LNCAP (cell line): ENCODE results near the gene CLCA2.

Experiments
- TF ChIP-seq, protein P1 (sequence below): fragments of 450-650 bp; IDR thresholded peaks from 2 replicates; pipeline ENCODE4 v1.5.1; 2017; ENCODE audit warnings: mild to moderate bottlenecking

Gene CLCA2

DNA sequence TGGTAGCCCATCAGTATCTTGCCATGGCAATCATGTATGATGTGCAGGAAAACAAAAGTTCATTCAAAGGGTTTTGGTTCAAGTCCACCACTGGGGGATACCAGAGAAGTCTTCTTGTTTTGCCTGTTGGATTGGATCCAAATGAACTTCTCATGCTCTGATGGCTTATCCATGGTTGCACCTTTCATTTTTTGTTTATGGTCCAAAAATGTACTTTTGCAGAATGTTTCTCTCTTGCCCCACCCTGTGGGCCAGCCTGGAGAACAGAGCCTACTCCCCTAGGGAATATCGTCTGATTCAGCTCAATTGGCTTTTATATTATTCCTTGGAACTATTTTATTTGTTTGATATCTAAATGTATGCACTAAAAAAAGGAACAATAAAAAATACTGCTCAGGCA is 24.7 kb downstream of the CLCA2 start:
- TF ChIP-seq, protein P1, sequence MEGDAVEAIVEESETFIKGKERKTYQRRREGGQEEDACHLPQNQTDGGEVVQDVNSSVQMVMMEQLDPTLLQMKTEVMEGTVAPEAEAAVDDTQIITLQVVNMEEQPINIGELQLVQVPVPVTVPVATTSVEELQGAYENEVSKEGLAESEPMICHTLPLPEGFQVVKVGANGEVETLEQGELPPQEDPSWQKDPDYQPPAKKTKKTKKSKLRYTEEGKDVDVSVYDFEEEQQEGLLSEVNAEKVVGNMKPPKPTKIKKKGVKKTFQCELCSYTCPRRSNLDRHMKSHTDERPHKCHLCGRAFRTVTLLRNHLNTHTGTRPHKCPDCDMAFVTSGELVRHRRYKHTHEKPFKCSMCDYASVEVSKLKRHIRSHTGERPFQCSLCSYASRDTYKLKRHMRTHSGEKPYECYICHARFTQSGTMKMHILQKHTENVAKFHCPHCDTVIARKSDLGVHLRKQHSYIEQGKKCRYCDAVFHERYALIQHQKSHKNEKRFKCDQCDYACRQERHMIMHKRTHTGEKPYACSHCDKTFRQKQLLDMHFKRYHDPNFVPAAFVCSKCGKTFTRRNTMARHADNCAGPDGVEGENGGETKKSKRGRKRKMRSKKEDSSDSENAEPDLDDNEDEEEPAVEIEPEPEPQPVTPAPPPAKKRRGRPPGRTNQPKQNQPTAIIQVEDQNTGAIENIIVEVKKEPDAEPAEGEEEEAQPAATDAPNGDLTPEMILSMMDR: no peak

DNA sequence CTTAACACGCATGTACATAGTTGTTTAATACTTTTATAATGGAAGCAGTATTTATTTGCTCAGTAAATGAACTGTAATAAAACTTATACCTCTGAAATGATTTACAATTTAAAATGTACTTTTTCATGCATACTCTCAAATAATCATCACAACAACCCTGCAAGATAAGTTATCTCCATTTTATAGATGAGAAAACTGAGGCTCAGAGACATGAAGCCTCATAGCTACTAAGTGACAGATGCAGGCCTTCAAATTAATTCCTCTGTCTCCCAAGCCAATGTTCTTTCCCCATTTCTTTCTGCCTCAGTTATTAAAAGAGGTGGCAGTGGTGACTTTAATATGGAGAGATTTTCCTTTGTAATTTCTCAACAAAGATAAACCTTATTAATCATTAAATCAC is 25.1 kb downstream of the CLCA2 start:
- TF ChIP-seq, protein P1: no peak

DNA sequence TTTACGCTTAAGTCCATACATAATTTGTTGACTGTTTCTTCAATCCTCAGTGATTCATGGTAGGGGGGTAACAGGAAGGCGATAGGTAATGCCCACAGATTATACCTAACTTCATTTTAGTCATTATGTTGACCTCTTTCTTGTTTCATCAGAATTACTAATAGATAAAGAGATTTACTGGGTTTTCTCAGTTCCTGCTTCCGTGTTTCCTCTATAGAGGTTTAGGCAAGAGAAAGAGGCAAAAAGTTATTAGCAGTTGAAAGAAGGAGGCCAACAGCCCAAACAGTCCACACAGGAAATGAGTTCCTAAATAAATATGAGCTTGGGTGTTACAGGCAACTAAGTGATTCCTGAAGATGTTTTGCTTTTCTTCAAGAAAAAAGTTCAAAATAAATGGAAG is 26.9 kb downstream of the CLCA2 start:
- TF ChIP-seq, protein P1: no peak

DNA sequence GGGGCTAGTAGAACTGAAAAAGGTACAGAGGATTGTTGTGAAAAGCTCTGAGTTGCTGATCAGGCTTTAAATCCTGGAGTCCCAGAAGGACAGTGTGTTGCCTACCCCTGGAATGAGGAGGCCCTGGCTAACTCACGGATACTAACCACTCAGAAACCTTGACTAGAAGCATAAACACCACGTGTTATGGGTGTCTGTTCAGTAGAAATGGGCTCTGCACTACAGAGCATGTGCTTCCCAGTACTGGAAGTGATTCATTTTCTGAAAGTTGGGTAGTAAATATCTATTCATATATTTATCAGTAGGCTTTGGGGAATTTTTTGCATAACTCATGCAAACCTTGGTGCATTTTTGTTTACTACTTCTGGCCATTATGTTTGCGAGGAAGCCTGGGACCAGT is 29.7 kb downstream of the CLCA2 start:
- TF ChIP-seq, protein P1: no peak

DNA sequence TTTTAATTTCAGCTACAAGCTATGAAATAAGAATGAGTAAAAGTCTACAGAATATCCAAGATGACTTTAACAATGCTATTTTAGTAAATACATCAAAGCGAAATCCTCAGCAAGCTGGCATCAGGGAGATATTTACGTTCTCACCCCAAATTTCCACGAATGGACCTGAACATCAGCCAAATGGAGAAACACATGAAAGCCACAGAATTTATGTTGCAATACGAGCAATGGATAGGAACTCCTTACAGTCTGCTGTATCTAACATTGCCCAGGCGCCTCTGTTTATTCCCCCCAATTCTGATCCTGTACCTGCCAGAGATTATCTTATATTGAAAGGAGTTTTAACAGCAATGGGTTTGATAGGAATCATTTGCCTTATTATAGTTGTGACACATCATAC is 31.1 kb downstream of the CLCA2 start:
- TF ChIP-seq, protein P1: no peak

DNA sequence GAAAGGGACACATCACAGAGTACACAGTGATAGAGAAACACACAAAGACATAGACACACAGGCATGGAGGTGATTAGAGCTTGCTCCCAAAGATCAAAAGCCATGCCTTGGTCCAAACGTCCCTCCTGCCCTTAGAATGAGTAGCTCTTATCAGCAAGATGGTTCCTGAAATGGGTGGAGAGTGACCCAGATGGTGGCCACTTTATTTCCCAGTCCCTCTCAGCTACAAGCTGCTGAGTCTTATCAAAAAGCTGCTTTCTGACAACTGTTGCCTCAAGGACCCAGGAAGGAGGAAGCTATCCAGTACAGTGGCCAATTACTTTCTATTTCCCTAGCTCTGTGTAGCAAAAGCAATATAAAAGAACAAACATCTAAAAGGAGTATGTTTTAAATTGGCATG is 37.0 kb downstream of the CLCA2 start:
- TF ChIP-seq, protein P1: no peak

DNA sequence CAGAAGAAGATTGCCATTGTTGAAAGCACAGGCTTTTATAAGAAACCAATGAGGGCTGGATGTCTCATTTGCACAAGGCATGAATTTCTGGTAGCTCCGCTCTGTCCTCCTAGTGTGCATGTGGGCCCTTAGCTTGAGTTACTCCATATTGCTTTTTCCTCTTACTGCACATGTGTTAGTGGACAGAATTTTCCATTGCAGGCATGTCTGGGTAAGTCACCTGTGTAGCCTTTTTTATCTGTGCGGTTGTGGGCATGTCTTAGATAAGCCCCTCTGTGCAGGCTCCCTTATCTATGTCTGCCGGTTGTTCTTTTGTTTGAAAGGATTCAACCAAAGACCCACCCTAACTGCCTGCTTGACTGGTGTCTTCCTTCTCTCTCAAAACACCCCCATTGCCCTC is 37.5 kb downstream of the CLCA2 start:
- TF ChIP-seq, protein P1: no peak

DNA sequence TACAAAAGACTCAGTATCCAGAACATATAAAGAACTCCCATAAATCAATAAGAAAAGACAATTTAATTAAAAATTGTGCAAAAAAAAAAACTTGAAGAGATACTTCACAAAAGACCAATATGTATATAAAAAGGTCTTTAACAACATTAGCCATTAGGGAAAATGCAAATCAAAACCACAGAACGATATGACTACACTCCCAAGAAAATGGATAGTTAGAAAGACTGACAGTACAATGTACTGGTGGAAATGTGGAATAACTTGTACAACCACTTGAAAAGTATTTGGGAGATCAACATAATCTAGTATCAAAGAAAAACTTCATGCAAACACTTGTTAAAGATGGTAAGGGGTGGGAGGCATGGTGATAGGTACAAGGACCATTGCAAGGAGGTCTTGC is 40.8 kb downstream of the CLCA2 start:
- TF ChIP-seq, protein P1: no peak
